Smooth muscle cell (in vitro differentiated cells): ENCODE measurements around the gene RCSD1. TPM values are rescaled to one million over a fixed set of nuclear protein-coding genes. Genes with fewer than 3 reads are reported as not detected.

Source experiments
- DNase-seq: peaks from one replicate; lab custom pipeline; 2025; ENCODE audit not compliant: unreplicated experiment; lab: John Stamatoyannopoulos, UW
- H2AFZ ChIP-seq: fragments of 200-600 bp; sonication (generic); 2 replicates; pipeline ENCODE4 v1.6.0; 2016; ENCODE audit warnings: antibody characterized with exemption, low read depth, mild to moderate bottlenecking
- H3F3A ChIP-seq: fragments of 200-600 bp; sonication (generic); 2 replicates; pipeline ENCODE4 v1.6.0; 2017; ENCODE audit warnings: antibody characterized with exemption, low read depth
- H3K27ac ChIP-seq: fragments of 200-600 bp; sonication (generic); 2 replicates; pipeline ENCODE4 v1.5.1; 2016; ENCODE audit warnings: low read depth, mild to moderate bottlenecking
- H3K27me3 ChIP-seq: fragments of 200-600 bp; sonication (generic); 2 replicates; pipeline ENCODE4 v1.6.1; 2016; ENCODE audit warnings: low read depth, mild to moderate bottlenecking
- H3K36me3 ChIP-seq: fragments of 200-600 bp; sonication (generic); 2 replicates; pipeline ENCODE4 v1.5.1; 2016; ENCODE audit warnings: low read depth
- H3K4me1 ChIP-seq: fragments of 200-600 bp; sonication (generic); 2 replicates; pipeline ENCODE4 v1.5.1; 2016; ENCODE audit warnings: low read depth
- H3K4me2 ChIP-seq: fragments of 200-600 bp; sonication (generic); 2 replicates; pipeline ENCODE4 v1.6.0; 2016; ENCODE audit warnings: mild to moderate bottlenecking
- H3K4me3 ChIP-seq: fragments of 200-600 bp; sonication (generic); 2 replicates; pipeline ENCODE4 v1.5.1; 2016; ENCODE audit warnings: mild to moderate bottlenecking
- H3K79me2 ChIP-seq: fragments of 200-600 bp; sonication (generic); 2 replicates; pipeline ENCODE4 v1.6.0; 2016; ENCODE audit warnings: low read depth, mild to moderate bottlenecking
- H3K9ac ChIP-seq: fragments of 200-600 bp; sonication (generic); 2 replicates; pipeline ENCODE4 v1.6.0; 2016; ENCODE audit warnings: low read depth
- H3K9me3 ChIP-seq: fragments of 200-600 bp; sonication (generic); replicated peaks from 2 replicates; pipeline ENCODE4 v1.5.1; 2016; ENCODE audit warnings: low read depth
- H4K20me1 ChIP-seq: fragments of 200-600 bp; sonication (generic); 2 replicates; pipeline ENCODE4 v1.6.0; 2016; ENCODE audit warnings: low read depth
- CTCF ChIP-seq: fragments of 200-600 bp; sonication (generic); IDR thresholded peaks from 2 replicates; pipeline ENCODE4 v1.5.1; 2017; ENCODE audit warnings: borderline replicate concordance, mild to moderate bottlenecking, antibody characterized with exemption; ENCODE audit not compliant: insufficient read depth, poor library complexity, severe bottlenecking
- WGBS: methylation state at CpG from one replicate; pipeline ENCODE4 v1.1.7; 2016; ENCODE audit warnings: low lambda C conversion rate; 5-methylcytosine and 5-hydroxymethylcytosine counted together
- polyA plus RNA-seq: library from polyadenylated mRNA; unstranded; fragments of >200 nt; fragmentation: Nextera tagmentation; extraction: Ambion mirVana; gene quantifications from 2 replicates; pipeline ENCODE4 v1.2.1, GENCODE V29; 2016
- total RNA-seq: library from RNA; depleted of rRNA; stranded (reverse); fragments of >200 nt; gene quantifications from 2 replicates; pipeline ENCODE4 v1.2.3, GENCODE V29; 2014

Gene RCSD1
- total and polyA plus RNA-seq, 2 experiments from 2014 or later, result 0.40 TPM; not detected in 1

DNA sequence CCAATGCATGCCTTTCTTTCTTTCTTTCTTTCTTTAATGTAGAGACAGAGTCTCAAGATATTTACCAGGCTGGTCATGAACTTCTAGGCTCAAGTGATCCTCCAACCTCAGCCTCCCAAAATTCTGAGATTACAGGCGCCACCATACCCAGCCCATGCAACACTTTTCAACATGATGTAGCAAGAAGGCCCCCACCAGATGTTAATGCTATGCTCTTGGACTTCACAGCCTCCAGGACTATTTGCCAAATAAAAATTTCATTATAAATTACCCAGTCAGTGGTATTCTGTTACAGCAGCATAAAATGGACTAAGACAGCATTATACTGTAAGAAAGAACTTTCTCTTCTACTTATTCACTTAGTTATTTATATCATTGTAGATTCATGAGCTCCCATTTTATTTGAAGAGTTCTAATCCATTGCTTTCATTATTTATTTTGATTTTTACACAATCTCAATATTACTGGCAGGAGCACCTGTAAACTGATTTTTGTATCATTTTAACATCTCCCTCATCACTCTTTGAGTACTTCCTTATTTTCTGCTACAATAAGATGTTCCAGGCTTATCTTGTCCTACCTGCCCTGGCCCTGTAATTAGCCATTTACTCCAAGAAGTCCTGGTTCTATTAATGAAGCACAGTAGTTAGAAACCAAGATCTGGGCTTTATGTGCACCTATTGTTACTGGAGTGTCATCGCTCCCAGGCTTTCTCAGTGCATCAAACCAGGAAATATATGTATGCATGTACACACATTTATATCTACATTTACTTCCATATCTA lies 4.8 kb upstream of the RCSD1 start:
- H3K4me3 ChIP-seq, result no peak overlapping the region
- no peak for DNase-seq
- H2AFZ ChIP-seq, result no peak overlapping the region

DNA sequence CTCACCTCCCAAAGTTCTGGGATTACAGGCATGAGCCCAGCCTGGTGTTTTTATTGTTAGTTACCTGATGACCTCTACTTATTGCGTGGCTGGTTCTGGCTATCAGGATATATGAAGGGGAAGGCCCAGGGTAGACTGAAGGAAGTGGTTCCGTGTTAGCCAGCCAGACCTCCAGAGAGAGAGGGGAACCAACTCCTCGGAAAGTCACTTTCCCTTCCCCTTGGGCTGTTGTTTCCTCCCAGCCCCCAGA lies 2.5 kb upstream of the RCSD1 start:
- H2AFZ ChIP-seq, result no peak overlapping the region
- no peak overlapping the region for H3K9ac ChIP-seq
- no peak overlapping the region for H3K27ac ChIP-seq
- no peaks in the 10 kb centered on the region for H3K27me3 ChIP-seq
- WGBS, result 74% methylated on average over 3 of the region's 3 CpGs
- H3K9me3 ChIP-seq, result no peaks in the 10 kb centered on the region
- no peaks in the 10 kb centered on the region for H3K36me3 ChIP-seq
- H4K20me1 ChIP-seq, result no peaks in the 10 kb centered on the region
- H3F3A ChIP-seq, result no peaks in the 10 kb centered on the region
- H3K4me1 ChIP-seq, result no peaks in the 10 kb centered on the region
- no peak overlapping the region for H3K4me3 ChIP-seq
- H3K79me2 ChIP-seq, result no peaks in the 10 kb centered on the region
- DNase-seq, result no peak
- H3K4me2 ChIP-seq, result no peak overlapping the region
- TF ChIP-seq CTCF, result no peak

More for the DNA sequence above, 4.8 kb upstream of the RCSD1 start:
- Histone ChIP-seq H3K27me3 (no peaks in the 10 kb centered on the region), H3K79me2 (no peaks in the 10 kb centered on the region), H3K4me2 (no peak overlapping the region), H3K27ac (no peak overlapping the region), H3K9ac (no peak overlapping the region), H3K4me1 (no peaks in the 10 kb centered on the region), H4K20me1 (no peaks in the 10 kb centered on the region), H3K9me3 (no peaks in the 10 kb centered on the region), H3K36me3 (no peaks in the 10 kb centered on the region), H3F3A (no peaks in the 10 kb centered on the region)
- TF ChIP-seq CTCF, result no peak
- WGBS, result 92% methylated on average over 2 of the region's 2 CpGs

DNA sequence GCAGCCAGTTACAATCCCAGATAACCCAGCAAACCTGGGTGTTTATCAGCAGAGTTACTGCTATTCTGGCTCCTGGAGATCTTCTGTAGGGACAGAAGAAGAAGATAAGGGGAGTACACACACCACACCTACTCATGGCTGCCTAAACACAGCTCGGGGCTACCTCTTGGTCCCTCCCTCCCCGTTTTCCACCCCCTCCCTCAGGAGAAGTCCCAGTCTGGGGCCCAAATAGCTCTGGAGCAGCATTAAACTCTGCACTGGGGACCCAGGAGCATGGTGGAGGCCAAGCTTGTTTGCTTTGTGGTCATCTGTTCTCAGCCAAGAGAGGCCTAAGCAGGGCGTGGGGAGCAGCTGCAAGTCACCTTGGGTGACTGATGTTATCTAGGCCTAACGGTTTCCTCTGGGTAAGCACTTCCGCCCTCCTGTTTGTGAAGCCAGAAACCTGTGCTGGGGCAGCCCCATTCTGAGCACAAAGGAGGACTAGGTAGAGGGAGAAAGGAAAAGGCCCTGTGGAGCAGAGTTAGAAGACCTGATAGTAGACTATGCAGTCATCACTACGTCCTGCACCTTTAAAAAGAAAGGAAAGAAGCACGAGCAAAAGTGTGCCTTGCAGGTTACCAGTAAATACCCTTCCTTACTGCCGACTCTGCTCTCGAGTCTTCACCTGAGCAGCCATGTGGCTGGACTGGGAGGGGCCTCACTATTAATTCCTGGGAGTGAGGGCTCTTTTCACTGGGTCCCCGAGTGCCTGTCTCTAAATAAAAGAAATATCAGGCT lies 2.0 kb upstream of the RCSD1 start:
- Histone ChIP-seq H3K4me1 (no peaks in the 10 kb centered on the region), H3K9me3 (no peaks in the 10 kb centered on the region), H4K20me1 (no peaks in the 10 kb centered on the region), H3K36me3 (no peaks in the 10 kb centered on the region), H3K27ac (no peak overlapping the region), H3F3A (no peaks in the 10 kb centered on the region), H3K27me3 (no peaks in the 10 kb centered on the region), H3K4me2 (no peak overlapping the region), H3K9ac (no peak overlapping the region), H3K79me2 (no peaks in the 10 kb centered on the region), H3K4me3 (no peak overlapping the region), H2AFZ (no peak overlapping the region)
- no peak for DNase-seq
- TF ChIP-seq CTCF, result no peak
- WGBS, result 74% methylated on average over 10 of the region's 10 CpGs
